Duodenal mucosa (tissue), 2 donors: ENCODE measurements around the gene LRP1.

Source experiments
- H3K27ac ChIP-seq: one replicate; pipeline ENCODE4 v1.7.0; 2013; ENCODE audit warnings: low read depth, low read length
- H3K27me3 ChIP-seq, 2 donors: one replicate each; pipeline ENCODE4 v1.7.0; 2013; ENCODE audit warnings: low read length in 2 of 2, control low read depth in 1 of 2; ENCODE audit not compliant: insufficient read depth in 2 of 2, control insufficient read depth in 1 of 2
- H3K36me3 ChIP-seq, 2 donors: one replicate each; pipeline ENCODE4 v1.7.0; 2013; ENCODE audit warnings: low read length in 2 of 2, control low read depth in 1 of 2; ENCODE audit not compliant: insufficient read depth in 2 of 2, control insufficient read depth in 1 of 2
- H3K4me1 ChIP-seq, 2 donors: one replicate each; pipeline ENCODE4 v1.7.0; 2013; ENCODE audit warnings: low read length in 2 of 2, control low read depth in 1 of 2; ENCODE audit not compliant: insufficient read depth in 2 of 2, control insufficient read depth in 1 of 2
- H3K4me3 ChIP-seq, 2 donors: one replicate each; pipeline ENCODE4 v1.7.0; 2013; ENCODE audit warnings: low read length in 2 of 2, low read depth in 1 of 2
- H3K9ac ChIP-seq, 2 donors: one replicate each; pipeline ENCODE4 v1.7.0; 2013; ENCODE audit warnings: low read length in 2 of 2, low read depth in 1 of 2
- H3K9me3 ChIP-seq, 2 donors: one replicate each; pipeline ENCODE4 v1.7.0; 2013; ENCODE audit warnings: low read length in 2 of 2, control low read depth in 1 of 2; ENCODE audit not compliant: control insufficient read depth in 1 of 2

Gene LRP1

GRCh38 chr12:57181561-57182155, 53.4 kb downstream of the LRP1 start:
- no peaks in the 10 kb centered on the region for H3K4me1 ChIP-seq
- H3K36me3 ChIP-seq = peaks cover 50 to 86% of the 10 kb centered on the region in 2 donors

GRCh38 chr12:57182918-57183575, 54.8 kb downstream of the LRP1 start:
- H3K27ac ChIP-seq = no peak overlapping the region
- H3K9me3 ChIP-seq = no peaks in the 10 kb centered on the region
- H3K27me3 ChIP-seq = no peaks in the 10 kb centered on the region
- no peak overlapping the region for H3K4me3 ChIP-seq
- H3K4me1 ChIP-seq = no peaks in the 10 kb centered on the region
- H3K9ac ChIP-seq = no peak overlapping the region
- H3K36me3 ChIP-seq = peaks cover 51 to 89% of the 10 kb centered on the region in 2 donors

More at GRCh38 chr12:57181561-57182155, 53.4 kb downstream of the LRP1 start:
- Histone ChIP-seq H3K27me3 (no peaks in the 10 kb centered on the region), H3K9ac (no peak overlapping the region), H3K9me3 (no peaks in the 10 kb centered on the region), H3K27ac (no peak overlapping the region), H3K4me3 (no peak overlapping the region)

DNA sequence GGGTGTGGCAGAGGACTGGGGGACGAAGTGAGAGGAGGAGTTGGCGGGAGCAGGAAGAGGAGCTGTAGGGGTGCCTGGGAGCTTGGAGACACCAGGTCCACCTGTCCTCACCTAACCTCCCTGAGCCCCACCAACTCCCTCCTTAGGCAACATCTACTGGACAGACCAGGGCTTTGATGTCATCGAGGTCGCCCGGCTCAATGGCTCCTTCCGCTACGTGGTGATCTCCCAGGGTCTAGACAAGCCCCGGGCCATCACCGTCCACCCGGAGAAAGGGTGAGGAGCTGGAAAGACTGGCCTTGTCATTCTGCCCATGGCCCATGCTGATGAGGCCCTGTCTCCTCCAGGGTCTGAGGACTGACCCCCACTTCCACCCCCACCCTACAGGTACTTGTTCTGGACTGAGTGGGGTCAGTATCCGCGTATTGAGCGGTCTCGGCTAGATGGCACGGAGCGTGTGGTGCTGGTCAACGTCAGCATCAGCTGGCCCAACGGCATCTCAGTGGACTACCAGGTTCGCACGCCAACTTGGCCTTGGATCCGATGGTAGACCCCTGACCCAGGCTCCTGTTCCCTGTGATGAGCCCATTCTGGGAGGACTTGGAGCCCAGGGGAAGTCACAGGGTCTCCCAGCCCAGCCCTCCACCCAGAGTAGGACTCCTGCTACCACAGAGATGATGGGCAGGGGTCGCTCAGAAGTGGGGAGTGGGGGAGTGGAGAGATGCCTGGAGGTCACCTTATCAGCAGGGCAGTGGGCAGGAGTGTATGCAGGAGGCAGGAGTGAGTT, 55.8 kb downstream of the LRP1 start:
- Histone ChIP-seq H3K4me1 (no peaks in the 10 kb centered on the region), H3K27me3 (no peaks in the 10 kb centered on the region), H3K27ac (no peak overlapping the region), H3K9me3 (no peaks in the 10 kb centered on the region), H3K9ac (no peak overlapping the region), H3K4me3 (no peak overlapping the region), H3K36me3 (peaks cover 50 to 89% of the 10 kb centered on the region in 2 donors)

- Histone ChIP-seq H3K9me3 (no peaks in the 10 kb centered on the region), H3K27me3 (no peaks in the 10 kb centered on the region), H3K4me1 (no peaks in the 10 kb centered on the region), H3K36me3 (peaks cover 46 to 89% of the 10 kb centered on the region in 2 donors), H3K27ac (no peak overlapping the region), H3K4me3 (no peak overlapping the region), H3K9ac (no peak overlapping the region)
These were observed 57.1 kb downstream of the LRP1 start for GRCh38 chr12:57185403-57185802.

GRCh38 chr12:57185906-57186508, 57.7 kb downstream of the LRP1 start:
- no peaks in the 10 kb centered on the region for H3K27me3 ChIP-seq
- no peaks in the 10 kb centered on the region for H3K9me3 ChIP-seq
- H3K9ac ChIP-seq = no peak overlapping the region
- peaks cover 48 to 89% of the 10 kb centered on the region in 2 donors for H3K36me3 ChIP-seq
- H3K4me3 ChIP-seq = no peak overlapping the region
- no peaks in the 10 kb centered on the region for H3K4me1 ChIP-seq
- no peak overlapping the region for H3K27ac ChIP-seq

DNA sequence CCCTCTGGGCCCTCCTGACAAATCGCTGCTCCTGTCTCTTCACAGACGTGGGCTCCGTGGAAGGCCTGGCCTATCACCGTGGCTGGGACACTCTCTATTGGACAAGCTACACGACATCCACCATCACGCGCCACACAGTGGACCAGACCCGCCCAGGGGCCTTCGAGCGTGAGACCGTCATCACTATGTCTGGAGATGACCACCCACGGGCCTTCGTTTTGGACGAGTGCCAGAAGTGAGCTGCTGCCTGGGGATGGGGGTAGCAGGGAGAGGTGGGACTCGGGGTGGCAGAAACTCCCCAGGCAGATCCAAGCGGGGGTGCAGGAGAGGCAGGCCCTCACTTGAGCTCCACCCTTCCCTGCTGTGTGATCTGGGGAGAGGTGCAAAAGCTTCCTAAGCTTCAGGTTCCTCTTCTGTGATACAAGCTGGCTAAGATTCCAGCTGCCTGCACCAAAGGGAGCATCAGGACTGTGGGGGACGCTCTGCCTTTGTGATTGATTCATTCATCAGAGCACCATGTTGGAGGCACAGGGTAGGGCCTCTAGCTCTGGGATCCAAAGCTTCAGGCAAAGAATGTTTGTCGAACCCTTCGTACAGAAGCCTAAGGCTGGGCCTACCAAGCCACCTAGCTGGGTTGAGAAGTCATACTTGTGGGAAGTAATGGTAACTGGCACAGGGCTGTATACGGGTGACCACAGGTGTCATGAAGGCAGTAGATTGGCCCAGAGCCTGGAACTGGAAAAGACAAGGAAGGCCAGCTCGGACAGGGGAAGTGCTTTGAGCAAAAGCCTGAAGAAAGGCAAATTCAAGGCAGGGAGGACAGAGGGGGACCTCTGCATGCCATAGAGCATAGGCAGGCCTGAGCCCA, 59.2 kb downstream of the LRP1 start:
- H3K9me3 ChIP-seq = no peaks in the 10 kb centered on the region
- no peaks in the 10 kb centered on the region for H3K4me1 ChIP-seq
- no peaks in the 10 kb centered on the region for H3K27me3 ChIP-seq
- no peak overlapping the region for H3K27ac ChIP-seq
- no peak overlapping the region for H3K4me3 ChIP-seq
- no peak overlapping the region for H3K9ac ChIP-seq
- H3K36me3 ChIP-seq = peaks cover 61 to 94% of the 10 kb centered on the region in 2 donors

- Histone ChIP-seq H3K9me3 (no peaks in the 10 kb centered on the region), H3K36me3 (peaks cover 68 to 100% of the 10 kb centered on the region in 2 donors), H3K27me3 (no peaks in the 10 kb centered on the region), H3K27ac (no peak overlapping the region), H3K9ac (no peak overlapping the region), H3K4me1 (no peaks in the 10 kb centered on the region), H3K4me3 (no peak overlapping the region)
These were observed 59.8 kb downstream of the LRP1 start for GRCh38 chr12:57188090-57188425.

DNA sequence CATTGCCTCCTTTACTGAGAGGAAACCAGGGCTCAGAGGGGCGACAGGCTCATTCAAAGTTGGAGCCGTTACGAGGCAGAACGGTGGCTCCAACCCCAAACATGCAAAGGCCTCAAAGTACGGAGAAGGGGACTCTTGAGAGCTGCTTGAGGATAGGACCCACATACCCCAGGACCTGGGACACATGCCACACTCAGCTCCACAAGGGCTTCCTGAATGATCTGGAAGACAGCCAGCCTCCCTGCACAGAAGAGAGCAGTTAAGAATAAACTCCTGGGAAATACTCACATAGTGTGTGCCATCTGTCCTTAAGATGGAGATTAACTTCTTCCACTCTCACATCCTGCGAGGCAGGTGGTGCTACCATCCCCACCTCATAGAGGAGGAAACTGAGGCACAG, 61.8 kb downstream of the LRP1 start:
- H3K36me3 ChIP-seq = peaks cover 63 to 100% of the 10 kb centered on the region in 2 donors
- H3K9me3 ChIP-seq = no peaks in the 10 kb centered on the region
- no peaks in the 10 kb centered on the region for H3K4me1 ChIP-seq
- no peak overlapping the region for H3K4me3 ChIP-seq
- no peak overlapping the region for H3K27ac ChIP-seq
- H3K9ac ChIP-seq = no peak overlapping the region
- H3K27me3 ChIP-seq = no peaks in the 10 kb centered on the region

DNA sequence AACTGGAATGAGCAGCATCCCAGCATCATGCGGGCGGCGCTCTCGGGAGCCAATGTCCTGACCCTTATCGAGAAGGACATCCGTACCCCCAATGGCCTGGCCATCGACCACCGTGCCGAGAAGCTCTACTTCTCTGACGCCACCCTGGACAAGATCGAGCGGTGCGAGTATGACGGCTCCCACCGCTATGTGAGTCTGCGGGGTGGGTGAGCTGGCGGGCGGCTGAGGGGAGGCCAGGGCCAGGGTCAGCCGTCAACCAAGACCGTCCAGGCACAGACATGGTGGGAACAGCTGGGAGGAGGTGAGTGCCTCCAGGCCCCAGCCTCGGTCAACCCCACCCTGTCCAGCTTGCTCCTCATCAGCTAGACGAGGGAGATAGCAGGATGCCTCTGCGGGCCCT, 62.5 kb downstream of the LRP1 start:
- H3K27me3 ChIP-seq = no peaks in the 10 kb centered on the region
- no peak overlapping the region for H3K4me3 ChIP-seq
- peaks cover 65 to 100% of the 10 kb centered on the region in 2 donors for H3K36me3 ChIP-seq
- no peak overlapping the region for H3K9ac ChIP-seq
- H3K9me3 ChIP-seq = no peaks in the 10 kb centered on the region
- H3K4me1 ChIP-seq = no peaks in the 10 kb centered on the region
- H3K27ac ChIP-seq = no peak overlapping the region
